Astrocyte of the cerebellum (primary cell): ENCODE results near the gene BRD9.
"Not testable (repeated sequence)": the region's sequence is repeated elsewhere in the genome, so short reads cannot be mapped to it uniquely, and the experiment has no call there.

Experiments used
- DNase-seq: peaks from one replicate; pipeline ENCODE4 v3.0.0-alpha.2; 2011; ENCODE audit warnings: low read depth
- H3K4me3 ChIP-seq: 2 replicates; pipeline ENCODE4 v1.5.1; 2011; ENCODE audit warnings: mild to moderate bottlenecking, low read depth, low read length, moderate library complexity
- in situ Hi-C: cut with HindIII; loops from 2 replicates; pipeline ENCODE4 v1.10.0; 2017; ENCODE audit warnings: low sequenced_read_pairs
- TF ChIP-seq, protein P1 (sequence below): IDR thresholded peaks from 2 replicates; pipeline ENCODE4 v1.5.1; 2012; ENCODE audit warnings: low read length, low read depth, moderate library complexity, mild to moderate bottlenecking; ENCODE audit errors: missing control alignments

Gene BRD9

DNA sequence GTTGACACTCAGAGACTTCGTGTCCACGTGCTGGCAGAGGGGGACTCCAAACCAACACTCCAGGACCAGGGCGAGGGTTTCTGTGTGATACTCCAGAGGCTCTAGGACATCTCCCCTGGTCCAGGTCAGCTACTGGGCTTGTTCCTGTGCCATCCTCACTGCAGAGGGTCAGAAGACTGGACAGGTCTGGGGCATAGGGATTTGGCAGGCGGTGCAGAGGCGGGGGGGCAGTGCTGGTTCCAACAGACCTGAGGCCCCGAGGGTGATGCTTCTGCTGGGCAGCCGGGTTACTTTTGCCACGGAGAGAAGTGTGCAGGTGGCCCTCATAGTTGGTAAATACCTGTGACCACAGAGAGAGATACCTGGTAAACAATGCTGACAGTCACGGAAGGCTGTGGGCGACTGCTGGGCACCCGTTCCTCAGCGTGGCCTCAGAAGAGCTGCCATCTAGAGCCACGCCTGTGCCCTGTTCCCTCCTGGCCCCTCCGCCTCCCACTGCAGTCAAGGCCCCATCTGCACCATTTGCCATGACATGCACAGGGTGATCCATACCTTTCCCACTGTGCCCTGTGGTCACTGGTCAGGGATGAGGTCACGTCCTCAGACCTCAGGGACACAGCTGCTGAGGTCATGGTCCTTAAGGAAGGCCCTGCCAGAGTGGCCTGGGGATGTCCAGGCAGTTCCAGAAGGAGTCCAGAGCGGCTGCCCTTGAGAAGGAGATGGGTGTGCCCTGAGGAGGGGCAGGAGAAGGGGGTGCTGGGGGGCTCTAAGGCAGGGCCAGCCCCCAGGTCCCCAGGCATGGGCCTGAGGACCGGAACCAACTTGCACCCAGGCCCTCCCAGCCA lies 30.1 kb upstream of the BRD9 start:
- DNase-seq = no peak
- H3K4me3 ChIP-seq = no peak overlapping the region
- in situ Hi-C loops = no loop called here
- TF ChIP-seq, protein P1, sequence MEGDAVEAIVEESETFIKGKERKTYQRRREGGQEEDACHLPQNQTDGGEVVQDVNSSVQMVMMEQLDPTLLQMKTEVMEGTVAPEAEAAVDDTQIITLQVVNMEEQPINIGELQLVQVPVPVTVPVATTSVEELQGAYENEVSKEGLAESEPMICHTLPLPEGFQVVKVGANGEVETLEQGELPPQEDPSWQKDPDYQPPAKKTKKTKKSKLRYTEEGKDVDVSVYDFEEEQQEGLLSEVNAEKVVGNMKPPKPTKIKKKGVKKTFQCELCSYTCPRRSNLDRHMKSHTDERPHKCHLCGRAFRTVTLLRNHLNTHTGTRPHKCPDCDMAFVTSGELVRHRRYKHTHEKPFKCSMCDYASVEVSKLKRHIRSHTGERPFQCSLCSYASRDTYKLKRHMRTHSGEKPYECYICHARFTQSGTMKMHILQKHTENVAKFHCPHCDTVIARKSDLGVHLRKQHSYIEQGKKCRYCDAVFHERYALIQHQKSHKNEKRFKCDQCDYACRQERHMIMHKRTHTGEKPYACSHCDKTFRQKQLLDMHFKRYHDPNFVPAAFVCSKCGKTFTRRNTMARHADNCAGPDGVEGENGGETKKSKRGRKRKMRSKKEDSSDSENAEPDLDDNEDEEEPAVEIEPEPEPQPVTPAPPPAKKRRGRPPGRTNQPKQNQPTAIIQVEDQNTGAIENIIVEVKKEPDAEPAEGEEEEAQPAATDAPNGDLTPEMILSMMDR = no peak

- no peak overlapping the region for H3K4me3 ChIP-seq
- TF ChIP-seq, protein P1 = no peak
- no peak for DNase-seq
- in situ Hi-C loops = no loop called here
Measured at GRCh38 chr5:921456-922435, 29.1 kb upstream of the BRD9 start.

- in situ Hi-C loops = no loop called here
- TF ChIP-seq, protein P1 = no peak
- H3K4me3 ChIP-seq = no peak overlapping the region
- no peak for DNase-seq
Measured at GRCh38 chr5:920321-920720, 27.7 kb upstream of the BRD9 start.

- no peak for DNase-seq
- TF ChIP-seq, protein P1 = no peak
- in situ Hi-C loops = no loop called here
- no peak overlapping the region for H3K4me3 ChIP-seq
Measured at GRCh38 chr5:919356-920000, 26.9 kb upstream of the BRD9 start.

DNA sequence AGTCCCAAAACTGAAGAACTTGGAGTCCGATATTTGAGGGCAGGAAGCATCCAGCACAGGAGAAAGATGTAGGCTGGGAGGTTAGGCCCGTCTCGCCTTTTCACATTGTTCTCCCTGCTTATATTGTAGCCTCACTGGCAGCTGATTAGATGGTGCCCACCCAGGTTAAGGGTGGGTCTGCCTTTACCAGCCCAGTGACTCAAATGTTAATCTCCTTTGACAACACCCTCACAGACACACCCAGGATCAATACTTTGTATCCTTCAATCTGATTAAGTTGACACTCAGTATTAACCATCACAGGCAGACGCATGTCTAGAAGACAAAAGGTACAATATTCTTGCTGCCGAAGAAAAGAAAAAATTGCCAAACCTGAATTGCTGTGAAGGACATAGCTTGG lies 26.1 kb upstream of the BRD9 start:
- in situ Hi-C loops, H3K4me3 ChIP-seq, DNase-seq: not testable (repeated sequence)

- in situ Hi-C loops = no loop called here
- TF ChIP-seq, protein P1 = no peak
- no peak overlapping the region for H3K4me3 ChIP-seq
- no peak for DNase-seq
Measured at GRCh38 chr5:916441-917293, 24.1 kb upstream of the BRD9 start.
